Measurements from ENCODE around the gene ZMYM2.

DNA sequence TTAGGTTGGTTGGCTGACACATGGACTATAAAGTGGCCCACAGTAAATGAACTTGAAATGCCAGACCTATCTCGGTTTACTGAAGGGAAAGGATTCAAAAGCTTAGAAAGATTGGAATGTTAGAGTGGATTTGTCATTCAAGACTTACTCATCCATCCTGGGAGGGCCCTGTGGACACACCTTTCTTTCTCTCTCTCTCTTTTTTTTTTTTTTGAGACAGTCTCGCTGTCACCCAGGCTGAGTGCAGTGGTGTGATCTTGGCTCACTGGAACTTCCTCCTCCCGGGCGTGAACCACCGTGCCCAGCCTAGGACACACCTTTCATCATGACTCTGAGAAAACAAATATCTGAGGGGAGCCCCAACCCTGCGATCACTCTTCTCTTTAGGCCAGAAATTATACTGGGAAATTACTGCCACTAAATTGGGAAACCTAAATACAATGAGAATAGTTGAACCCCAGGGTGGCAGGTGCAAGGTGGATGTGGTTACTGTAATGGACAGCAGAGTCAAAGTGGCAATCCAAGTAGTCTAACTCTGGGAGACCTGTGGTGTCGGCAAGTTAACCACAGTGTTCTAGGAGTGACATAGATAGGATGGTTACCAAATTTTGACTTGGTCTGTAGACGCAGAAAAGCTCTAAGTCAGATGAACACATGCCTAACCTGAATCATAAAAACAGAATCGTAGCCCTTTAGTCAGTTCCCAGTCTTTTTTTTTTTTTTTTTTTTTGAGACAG, 48.0 kb upstream of the ZMYM2 start:
- TF ChIP-seq, protein P1, sequence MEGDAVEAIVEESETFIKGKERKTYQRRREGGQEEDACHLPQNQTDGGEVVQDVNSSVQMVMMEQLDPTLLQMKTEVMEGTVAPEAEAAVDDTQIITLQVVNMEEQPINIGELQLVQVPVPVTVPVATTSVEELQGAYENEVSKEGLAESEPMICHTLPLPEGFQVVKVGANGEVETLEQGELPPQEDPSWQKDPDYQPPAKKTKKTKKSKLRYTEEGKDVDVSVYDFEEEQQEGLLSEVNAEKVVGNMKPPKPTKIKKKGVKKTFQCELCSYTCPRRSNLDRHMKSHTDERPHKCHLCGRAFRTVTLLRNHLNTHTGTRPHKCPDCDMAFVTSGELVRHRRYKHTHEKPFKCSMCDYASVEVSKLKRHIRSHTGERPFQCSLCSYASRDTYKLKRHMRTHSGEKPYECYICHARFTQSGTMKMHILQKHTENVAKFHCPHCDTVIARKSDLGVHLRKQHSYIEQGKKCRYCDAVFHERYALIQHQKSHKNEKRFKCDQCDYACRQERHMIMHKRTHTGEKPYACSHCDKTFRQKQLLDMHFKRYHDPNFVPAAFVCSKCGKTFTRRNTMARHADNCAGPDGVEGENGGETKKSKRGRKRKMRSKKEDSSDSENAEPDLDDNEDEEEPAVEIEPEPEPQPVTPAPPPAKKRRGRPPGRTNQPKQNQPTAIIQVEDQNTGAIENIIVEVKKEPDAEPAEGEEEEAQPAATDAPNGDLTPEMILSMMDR (IDR thresholded peaks at IDR 0.05): no peak
- TF ChIP-seq POLR2AphosphoS5 (IDR thresholded peaks at IDR 0.05): no peak
- no peak for TF ChIP-seq EP300 (IDR thresholded peaks at IDR 0.05)

Data from suprapubic skin (tissue), 4 donors.